ENCODE results near the gene DPYSL5. TPM values are rescaled to one million over a fixed set of nuclear protein-coding genes. Genes with fewer than 3 reads are reported as not detected.

Gene DPYSL5
- total RNA-seq, 1 donor from 2014 or later = not detected

DNA sequence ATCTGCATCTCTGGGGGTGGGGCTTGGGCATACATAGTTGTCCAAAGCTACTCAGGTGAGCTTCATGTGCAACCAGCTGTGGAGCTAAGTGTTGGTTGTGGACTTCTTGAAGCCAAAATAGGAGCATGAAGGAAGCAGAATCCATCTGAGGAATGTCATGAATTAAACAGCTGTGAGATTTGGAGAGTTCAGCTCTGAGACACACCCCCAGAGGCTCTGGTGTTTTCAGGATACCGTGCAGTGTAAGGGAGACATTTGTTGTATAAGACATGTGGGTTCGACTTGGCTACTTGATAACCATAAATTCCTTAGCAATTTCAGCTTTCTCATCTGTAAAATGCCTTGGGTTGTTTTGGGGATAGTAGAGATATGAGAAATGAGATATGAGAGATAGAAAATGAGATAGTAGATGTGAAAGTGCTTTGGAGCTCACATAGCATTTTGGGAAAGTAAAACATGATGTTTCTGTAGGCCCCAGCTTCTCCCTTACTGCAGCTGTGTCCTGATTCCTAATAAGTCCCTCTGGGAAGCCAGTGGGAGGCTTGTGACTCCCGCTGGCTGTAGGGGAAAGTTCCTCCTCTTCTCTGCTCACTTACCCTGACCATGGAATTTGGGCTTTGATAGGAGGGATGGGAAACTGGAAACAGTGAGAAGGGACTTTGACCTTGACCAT lies 50.0 kb downstream of the DPYSL5 start:
- CTCF ChIA-PET = interaction anchor here (1.2 kb wide), 1 partner anchor 25 kb away, joined by 4 read pairs; no protein-coding TSS in a partner anchor
- peaks cover 13% of the 10 kb centered on the region for H3K27me3 Mint-ChIP-seq
- intact Hi-C loops (cut with micrococcal nuclease) = no loop called here
- POLR2A ChIA-PET = no interaction called here
- H3K9me3 Mint-ChIP-seq = no peaks in the 10 kb centered on the region
- DNase-seq = no peak
- TF ChIP-seq, protein P1, sequence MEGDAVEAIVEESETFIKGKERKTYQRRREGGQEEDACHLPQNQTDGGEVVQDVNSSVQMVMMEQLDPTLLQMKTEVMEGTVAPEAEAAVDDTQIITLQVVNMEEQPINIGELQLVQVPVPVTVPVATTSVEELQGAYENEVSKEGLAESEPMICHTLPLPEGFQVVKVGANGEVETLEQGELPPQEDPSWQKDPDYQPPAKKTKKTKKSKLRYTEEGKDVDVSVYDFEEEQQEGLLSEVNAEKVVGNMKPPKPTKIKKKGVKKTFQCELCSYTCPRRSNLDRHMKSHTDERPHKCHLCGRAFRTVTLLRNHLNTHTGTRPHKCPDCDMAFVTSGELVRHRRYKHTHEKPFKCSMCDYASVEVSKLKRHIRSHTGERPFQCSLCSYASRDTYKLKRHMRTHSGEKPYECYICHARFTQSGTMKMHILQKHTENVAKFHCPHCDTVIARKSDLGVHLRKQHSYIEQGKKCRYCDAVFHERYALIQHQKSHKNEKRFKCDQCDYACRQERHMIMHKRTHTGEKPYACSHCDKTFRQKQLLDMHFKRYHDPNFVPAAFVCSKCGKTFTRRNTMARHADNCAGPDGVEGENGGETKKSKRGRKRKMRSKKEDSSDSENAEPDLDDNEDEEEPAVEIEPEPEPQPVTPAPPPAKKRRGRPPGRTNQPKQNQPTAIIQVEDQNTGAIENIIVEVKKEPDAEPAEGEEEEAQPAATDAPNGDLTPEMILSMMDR (IDR thresholded peaks at IDR 0.05) = no peak
- no peak overlapping the region for H3K27ac Mint-ChIP-seq
- ATAC-seq (ENCODE audit: low read depth) = no peak
- no peak overlapping the region for H3K4me3 Mint-ChIP-seq
- H3K4me1 Mint-ChIP-seq = no peaks in the 10 kb centered on the region
- no peaks in the 10 kb centered on the region for H3K36me3 Mint-ChIP-seq (ENCODE audit: low read depth)

DNA sequence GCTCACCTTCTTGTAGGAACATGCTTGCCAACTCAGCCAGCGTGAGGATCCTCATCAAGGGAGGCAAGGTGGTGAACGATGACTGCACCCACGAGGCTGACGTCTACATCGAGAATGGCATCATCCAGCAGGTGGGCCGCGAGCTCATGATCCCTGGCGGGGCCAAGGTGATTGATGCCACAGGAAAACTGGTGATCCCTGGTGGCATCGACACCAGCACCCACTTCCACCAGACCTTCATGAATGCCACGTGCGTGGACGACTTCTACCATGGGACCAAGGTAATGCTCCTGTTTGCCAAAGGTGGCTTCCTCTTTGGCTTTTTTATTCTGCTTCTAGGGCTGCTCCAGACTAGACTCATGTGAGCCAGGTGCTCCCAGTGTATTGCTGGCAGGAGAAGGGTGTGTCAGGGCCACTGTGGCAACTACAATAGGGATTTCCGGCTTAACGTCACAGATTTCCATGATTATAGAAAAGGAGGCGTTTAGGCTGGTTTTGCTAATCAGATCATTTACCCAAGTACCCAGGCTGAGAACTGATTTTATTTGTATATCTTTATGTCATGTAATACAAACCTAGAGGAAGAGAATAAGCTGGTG lies 50.6 kb downstream of the DPYSL5 start:
- DNase-seq = no peak
- intact Hi-C loops (cut with micrococcal nuclease) = no loop called here
- Mint-ChIP-seq H3K27ac (no peak overlapping the region), H3K4me1 (no peaks in the 10 kb centered on the region), H3K36me3 (ENCODE audit: low read depth) (no peaks in the 10 kb centered on the region), H3K4me3 (no peak overlapping the region), H3K9me3 (no peaks in the 10 kb centered on the region), H3K27me3 (peaks cover 13% of the 10 kb centered on the region)
- ChIA-PET POLR2A (no interaction called here), CTCF (no interaction called here)
- no peak for ATAC-seq (ENCODE audit: low read depth)
- TF ChIP-seq, protein P1 (IDR thresholded peaks at IDR 0.05) = no peak

DNA sequence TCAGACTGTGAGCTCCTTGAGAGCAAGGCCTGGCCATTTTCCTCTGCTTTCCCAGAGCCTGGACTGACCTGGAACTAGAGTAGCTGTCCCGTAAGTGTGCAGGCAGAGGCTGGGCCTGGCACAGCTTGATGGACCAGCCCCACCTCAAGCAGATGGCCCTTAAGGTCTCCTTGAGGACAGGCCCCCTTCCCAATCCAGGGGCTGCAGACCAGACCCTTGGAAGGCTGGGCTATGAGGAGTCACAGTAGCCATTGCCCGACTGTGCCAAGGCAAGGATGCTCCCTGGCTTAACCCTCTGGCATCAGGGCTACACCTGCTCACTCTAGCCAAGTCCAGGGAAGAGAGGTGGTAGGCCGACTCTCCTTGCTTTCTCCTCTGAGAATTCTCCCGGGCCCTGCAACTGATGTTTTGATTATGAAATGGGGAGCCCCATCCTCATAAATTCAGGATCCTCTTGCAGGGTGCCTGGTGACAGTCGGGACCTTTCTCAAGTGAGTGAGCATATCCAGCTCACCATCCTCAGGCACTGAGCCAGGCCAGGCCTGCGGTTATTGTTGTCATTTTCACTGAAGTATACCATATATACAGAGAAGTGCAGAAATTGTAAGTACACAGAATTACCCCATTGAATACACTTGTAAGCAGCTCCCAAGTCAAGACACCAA lies 51.7 kb downstream of the DPYSL5 start:
- ATAC-seq (ENCODE audit: low read depth) (no peak), DNase-seq (no peak)
- Mint-ChIP-seq H3K27ac (no peak overlapping the region), H3K4me3 (no peak overlapping the region), H3K36me3 (ENCODE audit: low read depth) (no peaks in the 10 kb centered on the region), H3K4me1 (no peaks in the 10 kb centered on the region), H3K9me3 (no peaks in the 10 kb centered on the region), H3K27me3 (peaks cover 15% of the 10 kb centered on the region)
- CTCF ChIA-PET = interaction anchor here (0.8 kb wide), 1 partner anchor 10 kb away, joined by 4 read pairs; no protein-coding TSS in a partner anchor
- TF ChIP-seq, protein P1 (IDR thresholded peaks at IDR 0.05) = no peak
- intact Hi-C loops (cut with micrococcal nuclease) = no loop called here
- POLR2A ChIA-PET = no interaction called here

DNA sequence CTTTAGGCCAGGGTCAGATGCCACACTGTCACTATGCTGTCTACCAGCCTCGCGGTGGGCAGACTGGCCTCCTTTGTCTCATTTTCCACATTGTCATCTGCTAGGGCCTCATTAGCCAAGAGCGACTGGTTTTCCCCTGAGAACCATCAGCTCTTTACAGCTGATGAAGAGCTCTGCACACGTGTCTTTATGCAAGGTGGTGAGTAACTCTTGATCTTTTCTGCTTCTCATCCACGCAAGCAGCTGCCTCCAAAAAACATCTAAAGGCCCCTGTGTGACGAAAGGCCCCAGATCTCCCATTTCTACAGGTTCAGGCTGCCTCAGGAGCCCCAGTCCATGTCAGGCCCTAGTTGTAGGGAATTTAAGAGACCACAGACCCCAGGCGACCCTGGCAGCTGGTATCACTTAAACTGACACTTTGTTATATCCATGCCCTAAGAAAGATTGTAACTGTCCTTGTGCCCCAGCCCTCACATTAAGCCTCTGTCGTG lies 52.9 kb downstream of the DPYSL5 start:
- H3K27me3 Mint-ChIP-seq = peaks cover 15% of the 10 kb centered on the region
- H3K9me3 Mint-ChIP-seq = no peaks in the 10 kb centered on the region
- no peaks in the 10 kb centered on the region for H3K4me1 Mint-ChIP-seq
- intact Hi-C loops (cut with micrococcal nuclease) = no loop called here
- no peak overlapping the region for H3K4me3 Mint-ChIP-seq
- ATAC-seq (ENCODE audit: low read depth) (no peak), DNase-seq (no peak)
- no peak overlapping the region for H3K27ac Mint-ChIP-seq
- ChIA-PET CTCF (no interaction called here), POLR2A (no interaction called here)
- no peaks in the 10 kb centered on the region for H3K36me3 Mint-ChIP-seq (ENCODE audit: low read depth)
- TF ChIP-seq, protein P1 (IDR thresholded peaks at IDR 0.05) = no peak
